HG02610 (cell line): ENCODE data around the gene SLC25A39.
A peak's percentile ranks its signal among the peaks of the same experiment; 100 is the strongest.
"Not testable (repeated sequence)": the region's sequence is repeated elsewhere in the genome, so short reads cannot be mapped to it uniquely, and the experiment has no call there.

Source experiments
- ATAC-seq: cut with Tn5 transposase; IDR thresholded peaks from one replicate; pipeline ENCODE4 v1.9.1; 2021; ENCODE audit warnings: mild to moderate bottlenecking, moderate library complexity; ENCODE audit not compliant: unreplicated experiment

SLC25A39 gene

GRCh38 chr17:44335968-44336367 lies 11.3 kb upstream of the SLC25A39 start:
- ATAC-seq: no peak

GRCh38 chr17:44335564-44335963 lies 10.9 kb upstream of the SLC25A39 start:
- no peak for ATAC-seq

- ATAC-seq: no peak
Measured at GRCh38 chr17:44334727-44335126, 10.1 kb upstream of the SLC25A39 start.

- no peak for ATAC-seq
Measured at GRCh38 chr17:44334315-44334714, 9.7 kb upstream of the SLC25A39 start.

GRCh38 chr17:44333371-44333770 lies 8.7 kb upstream of the SLC25A39 start:
- no peak for ATAC-seq

- no peak for ATAC-seq
Measured at GRCh38 chr17:44331249-44331760, 6.7 kb upstream of the SLC25A39 start.

- not testable (repeated sequence) for ATAC-seq
Measured at GRCh38 chr17:44330263-44330662, 5.6 kb upstream of the SLC25A39 start.

GRCh38 chr17:44329516-44329915 lies 4.9 kb upstream of the SLC25A39 start:
- ATAC-seq: not testable (repeated sequence)

- no peak for ATAC-seq
Measured at GRCh38 chr17:44327715-44328449, 3.3 kb upstream of the SLC25A39 start.

GRCh38 chr17:44326861-44327444 lies 2.3 kb upstream of the SLC25A39 start:
- peak; percentile 36 for ATAC-seq

GRCh38 chr17:44324092-44324570 lies 492 bp downstream of the SLC25A39 start:
- no peak for ATAC-seq

- ATAC-seq: no peak
Measured at GRCh38 chr17:44323359-44324091, 1.1 kb downstream of the SLC25A39 start.

GRCh38 chr17:44322236-44322895 lies 2.3 kb downstream of the SLC25A39 start:
- no peak for ATAC-seq

GRCh38 chr17:44321246-44322120 lies 3.1 kb downstream of the SLC25A39 start:
- no peak for ATAC-seq

- no peak for ATAC-seq
Measured at GRCh38 chr17:44320066-44320465, 4.6 kb downstream of the SLC25A39 start.

GRCh38 chr17:44318077-44318892 lies 6.3 kb downstream of the SLC25A39 start:
- ATAC-seq: no peak

GRCh38 chr17:44317545-44317944 lies 7.1 kb downstream of the SLC25A39 start:
- ATAC-seq: no peak

GRCh38 chr17:44315760-44316731 lies 8.6 kb downstream of the SLC25A39 start:
- ATAC-seq: no peak
